ENCODE results near the gene POU2F2. TPM values are rescaled to one million over a fixed set of nuclear protein-coding genes. Genes with fewer than 3 reads are reported as not detected.

Gene POU2F2
- total RNA-seq, 1 experiment from 2014 or later: 2.4 TPM

GRCh38 chr19:42065511-42065910 lies 66.7 kb downstream of the POU2F2 start:
- no peak for TF ChIP-seq EZH2phosphoT487 (IDR thresholded peaks at IDR 0.05; ENCODE audit: borderline replicate concordance, low read length)
- no peak for TF ChIP-seq EZH2 (IDR thresholded peaks at IDR 0.05; ENCODE audit: low read length, unreplicated experiment)
- TF ChIP-seq, protein P1, sequence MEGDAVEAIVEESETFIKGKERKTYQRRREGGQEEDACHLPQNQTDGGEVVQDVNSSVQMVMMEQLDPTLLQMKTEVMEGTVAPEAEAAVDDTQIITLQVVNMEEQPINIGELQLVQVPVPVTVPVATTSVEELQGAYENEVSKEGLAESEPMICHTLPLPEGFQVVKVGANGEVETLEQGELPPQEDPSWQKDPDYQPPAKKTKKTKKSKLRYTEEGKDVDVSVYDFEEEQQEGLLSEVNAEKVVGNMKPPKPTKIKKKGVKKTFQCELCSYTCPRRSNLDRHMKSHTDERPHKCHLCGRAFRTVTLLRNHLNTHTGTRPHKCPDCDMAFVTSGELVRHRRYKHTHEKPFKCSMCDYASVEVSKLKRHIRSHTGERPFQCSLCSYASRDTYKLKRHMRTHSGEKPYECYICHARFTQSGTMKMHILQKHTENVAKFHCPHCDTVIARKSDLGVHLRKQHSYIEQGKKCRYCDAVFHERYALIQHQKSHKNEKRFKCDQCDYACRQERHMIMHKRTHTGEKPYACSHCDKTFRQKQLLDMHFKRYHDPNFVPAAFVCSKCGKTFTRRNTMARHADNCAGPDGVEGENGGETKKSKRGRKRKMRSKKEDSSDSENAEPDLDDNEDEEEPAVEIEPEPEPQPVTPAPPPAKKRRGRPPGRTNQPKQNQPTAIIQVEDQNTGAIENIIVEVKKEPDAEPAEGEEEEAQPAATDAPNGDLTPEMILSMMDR (conservative IDR thresholded peaks at IDR 0.05; ENCODE audit: low read depth, low read length): no peak

GRCh38 chr19:42065051-42065450 lies 67.2 kb downstream of the POU2F2 start:
- TF ChIP-seq EZH2 (IDR thresholded peaks at IDR 0.05; ENCODE audit: low read length, unreplicated experiment): no peak
- TF ChIP-seq, protein P1 (conservative IDR thresholded peaks at IDR 0.05; ENCODE audit: low read depth, low read length): no peak
- TF ChIP-seq EZH2phosphoT487 (IDR thresholded peaks at IDR 0.05; ENCODE audit: borderline replicate concordance, low read length): no peak

More at GRCh38 chr19:42065511-42065910, 66.7 kb downstream of the POU2F2 start:
- H3K9ac ChIP-seq (ENCODE audit: low read length): no peak overlapping the region
- H3K4me1 ChIP-seq (ENCODE audit: insufficient read depth, low read length): no peaks in the 10 kb centered on the region
- no peaks in the 10 kb centered on the region for H3K36me3 ChIP-seq (ENCODE audit: low read depth, low read length)
- H3F3A ChIP-seq (ENCODE audit: low read length, unreplicated experiment): no peaks in the 10 kb centered on the region
- no peaks in the 10 kb centered on the region for H4K20me1 ChIP-seq (ENCODE audit: low read length)
- H2AFZ ChIP-seq (ENCODE audit: low read length): no peak overlapping the region
- no peak overlapping the region for H3K4me3 ChIP-seq (ENCODE audit: low read length)
- H3K27me3 ChIP-seq (ENCODE audit: low read length): no peaks in the 10 kb centered on the region
- H3K9me3 ChIP-seq (ENCODE audit: low read length): no peaks in the 10 kb centered on the region
- no peaks in the 10 kb centered on the region for H3K79me2 ChIP-seq (ENCODE audit: low read length)
- no peak overlapping the region for H3K4me2 ChIP-seq (ENCODE audit: low read length)
- DNase-seq (no peak), ATAC-seq (no peak)
- no peak overlapping the region for H3K27ac ChIP-seq (ENCODE audit: low read length)
- BruUV-seq (replicated peaks): no TSS peak
- POLR2A ChIA-PET (ENCODE audit: unreplicated experiment): no interaction called here
- no peaks in the 10 kb centered on the region for H3K9me2 ChIP-seq (replicated peaks; ENCODE audit: low read length)
- intact Hi-C loops (cut with micrococcal nuclease): no loop called here
- CTCF ChIA-PET: no interaction called here

GRCh38 chr19:42064432-42064831 lies 67.8 kb downstream of the POU2F2 start:
- no TSS peak for BruUV-seq (replicated peaks)

More at GRCh38 chr19:42065051-42065450, 67.2 kb downstream of the POU2F2 start:
- no peaks in the 10 kb centered on the region for H4K20me1 ChIP-seq (ENCODE audit: low read length)
- H3K9ac ChIP-seq (ENCODE audit: low read length): no peak overlapping the region
- ATAC-seq (no peak), DNase-seq (no peak)
- no peak overlapping the region for H2AFZ ChIP-seq (ENCODE audit: low read length)
- no peak overlapping the region for H3K27ac ChIP-seq (ENCODE audit: low read length)
- H3K27me3 ChIP-seq (ENCODE audit: low read length): no peaks in the 10 kb centered on the region
- no TSS peak for BruUV-seq (replicated peaks)
- POLR2A ChIA-PET (ENCODE audit: unreplicated experiment): no interaction called here
- intact Hi-C loops (cut with micrococcal nuclease): no loop called here
- H3K4me2 ChIP-seq (ENCODE audit: low read length): no peak overlapping the region
- no peaks in the 10 kb centered on the region for H3K9me3 ChIP-seq (ENCODE audit: low read length)
- no peaks in the 10 kb centered on the region for H3K9me2 ChIP-seq (replicated peaks; ENCODE audit: low read length)
- H3F3A ChIP-seq (ENCODE audit: low read length, unreplicated experiment): no peaks in the 10 kb centered on the region
- H3K36me3 ChIP-seq (ENCODE audit: low read depth, low read length): no peaks in the 10 kb centered on the region
- H3K79me2 ChIP-seq (ENCODE audit: low read length): no peaks in the 10 kb centered on the region
- no peaks in the 10 kb centered on the region for H3K4me1 ChIP-seq (ENCODE audit: insufficient read depth, low read length)
- no peak overlapping the region for H3K4me3 ChIP-seq (ENCODE audit: low read length)
- CTCF ChIA-PET: no interaction called here

More at GRCh38 chr19:42064432-42064831, 67.8 kb downstream of the POU2F2 start:
- no peaks in the 10 kb centered on the region for H3K27me3 ChIP-seq (ENCODE audit: low read length)
- H3K27ac ChIP-seq (ENCODE audit: low read length): no peak overlapping the region
- ATAC-seq: no peak
- TF ChIP-seq, protein P1 (conservative IDR thresholded peaks at IDR 0.05; ENCODE audit: low read depth, low read length): no peak
- TF ChIP-seq EZH2phosphoT487 (IDR thresholded peaks at IDR 0.05; ENCODE audit: borderline replicate concordance, low read length) (no peak), EZH2 (IDR thresholded peaks at IDR 0.05; ENCODE audit: low read length, unreplicated experiment) (no peak)
- intact Hi-C loops (cut with micrococcal nuclease): no loop called here
- no peaks in the 10 kb centered on the region for H3K36me3 ChIP-seq (ENCODE audit: low read depth, low read length)
- no peaks in the 10 kb centered on the region for H3F3A ChIP-seq (ENCODE audit: low read length, unreplicated experiment)
- H3K4me3 ChIP-seq (ENCODE audit: low read length): no peak overlapping the region
- DNase-seq: no peak
- H3K9me2 ChIP-seq (replicated peaks; ENCODE audit: low read length): no peaks in the 10 kb centered on the region
- ChIA-PET POLR2A (ENCODE audit: unreplicated experiment) (no interaction called here), CTCF (no interaction called here)
- no peaks in the 10 kb centered on the region for H3K9me3 ChIP-seq (ENCODE audit: low read length)
- H3K79me2 ChIP-seq (ENCODE audit: low read length): no peaks in the 10 kb centered on the region
- no peak overlapping the region for H3K9ac ChIP-seq (ENCODE audit: low read length)
- H2AFZ ChIP-seq (ENCODE audit: low read length): no peak overlapping the region
- H3K4me1 ChIP-seq (ENCODE audit: insufficient read depth, low read length): no peaks in the 10 kb centered on the region
- no peaks in the 10 kb centered on the region for H4K20me1 ChIP-seq (ENCODE audit: low read length)
- no peak overlapping the region for H3K4me2 ChIP-seq (ENCODE audit: low read length)
